Measurements from ENCODE around the gene PKM.

Gene PKM

GRCh38 chr15:72162569-72162968 is 68.4 kb downstream of the PKM start:
- H3K36me3 ChIP-seq (ENCODE audit: control insufficient read depth, insufficient read depth, low read length, severe bottlenecking): no peaks in the 10 kb centered on the region
- no peak for DNase-seq (ENCODE audit: low read depth)
- peaks cover 24% of the 10 kb centered on the region for H3K27me3 ChIP-seq (replicated peaks; ENCODE audit: control insufficient read depth, insufficient read depth, low read length)

GRCh38 chr15:72161361-72162132 is 69.4 kb downstream of the PKM start:
- Histone ChIP-seq H3K9me3 (ENCODE audit: control insufficient read depth, low read length) (no peaks in the 10 kb centered on the region), H3K9ac (ENCODE audit: low read length) (no peak overlapping the region), H3K4me3 (ENCODE audit: low read length) (no peak overlapping the region), H3K4me1 (ENCODE audit: control insufficient read depth, insufficient read depth, low read length) (no peaks in the 10 kb centered on the region), H3K27me3 (replicated peaks; ENCODE audit: control insufficient read depth, insufficient read depth, low read length) (peaks cover 14% of the 10 kb centered on the region), H3K36me3 (ENCODE audit: control insufficient read depth, insufficient read depth, low read length, severe bottlenecking) (no peaks in the 10 kb centered on the region)
- DNase-seq (ENCODE audit: low read depth): no peak

More at GRCh38 chr15:72162569-72162968, 68.4 kb downstream of the PKM start:
- Histone ChIP-seq H3K9ac (ENCODE audit: low read length) (no peak overlapping the region), H3K4me1 (ENCODE audit: control insufficient read depth, insufficient read depth, low read length) (no peaks in the 10 kb centered on the region), H3K4me3 (ENCODE audit: low read length) (no peak overlapping the region), H3K9me3 (ENCODE audit: control insufficient read depth, low read length) (no peaks in the 10 kb centered on the region)

GRCh38 chr15:72160696-72161245 is 70.2 kb downstream of the PKM start:
- H3K36me3 ChIP-seq (ENCODE audit: control insufficient read depth, insufficient read depth, low read length, severe bottlenecking): no peaks in the 10 kb centered on the region

GRCh38 chr15:72156928-72157327 is 74.1 kb downstream of the PKM start:
- H3K9ac ChIP-seq (ENCODE audit: low read length): no peak overlapping the region
- H3K27me3 ChIP-seq (replicated peaks; ENCODE audit: control insufficient read depth, insufficient read depth, low read length): no peaks in the 10 kb centered on the region
- H3K4me1 ChIP-seq (ENCODE audit: control insufficient read depth, insufficient read depth, low read length): peaks cover 9% of the 10 kb centered on the region
- no peaks in the 10 kb centered on the region for H3K36me3 ChIP-seq (ENCODE audit: control insufficient read depth, insufficient read depth, low read length, severe bottlenecking)
- H3K4me3 ChIP-seq (ENCODE audit: low read length): no peak overlapping the region
- DNase-seq (ENCODE audit: low read depth): peak; percentile 24
- H3K9me3 ChIP-seq (ENCODE audit: control insufficient read depth, low read length): no peaks in the 10 kb centered on the region

More at GRCh38 chr15:72160696-72161245, 70.2 kb downstream of the PKM start:
- DNase-seq (ENCODE audit: low read depth): no peak
- peaks cover under 1% of the 10 kb centered on the region for H3K4me1 ChIP-seq (ENCODE audit: control insufficient read depth, insufficient read depth, low read length)
- no peak overlapping the region for H3K9ac ChIP-seq (ENCODE audit: low read length)
- H3K4me3 ChIP-seq (ENCODE audit: low read length): no peak overlapping the region
- no peaks in the 10 kb centered on the region for H3K9me3 ChIP-seq (ENCODE audit: control insufficient read depth, low read length)
- H3K27me3 ChIP-seq (replicated peaks; ENCODE audit: control insufficient read depth, insufficient read depth, low read length): peaks cover 10% of the 10 kb centered on the region

GRCh38 chr15:72155635-72156616 is 75.1 kb downstream of the PKM start:
- Histone ChIP-seq H3K36me3 (ENCODE audit: control insufficient read depth, insufficient read depth, low read length, severe bottlenecking) (no peaks in the 10 kb centered on the region), H3K27me3 (replicated peaks; ENCODE audit: control insufficient read depth, insufficient read depth, low read length) (no peaks in the 10 kb centered on the region), H3K4me3 (ENCODE audit: low read length) (peak overlapping the region; percentile 82), H3K9ac (ENCODE audit: low read length) (peak overlapping the region; percentile 74), H3K9me3 (ENCODE audit: control insufficient read depth, low read length) (no peaks in the 10 kb centered on the region), H3K4me1 (ENCODE audit: control insufficient read depth, insufficient read depth, low read length) (peaks cover 9% of the 10 kb centered on the region)
- peak; percentile 95 for DNase-seq (ENCODE audit: low read depth)

GRCh38 chr15:72155003-72155621 is 75.9 kb downstream of the PKM start:
- Histone ChIP-seq H3K4me1 (ENCODE audit: control insufficient read depth, insufficient read depth, low read length) (peaks cover 9% of the 10 kb centered on the region), H3K9me3 (ENCODE audit: control insufficient read depth, low read length) (no peaks in the 10 kb centered on the region), H3K9ac (ENCODE audit: low read length) (peak overlapping the region; percentile 74), H3K4me3 (ENCODE audit: low read length) (peak overlapping the region; percentile 82), H3K27me3 (replicated peaks; ENCODE audit: control insufficient read depth, insufficient read depth, low read length) (no peaks in the 10 kb centered on the region), H3K36me3 (ENCODE audit: control insufficient read depth, insufficient read depth, low read length, severe bottlenecking) (no peaks in the 10 kb centered on the region)
- DNase-seq (ENCODE audit: low read depth): peak; percentile 68

- H3K9ac ChIP-seq (ENCODE audit: low read length): no peak overlapping the region
- peaks cover 9% of the 10 kb centered on the region for H3K4me1 ChIP-seq (ENCODE audit: control insufficient read depth, insufficient read depth, low read length)
- no peak for DNase-seq (ENCODE audit: low read depth)
- no peaks in the 10 kb centered on the region for H3K36me3 ChIP-seq (ENCODE audit: control insufficient read depth, insufficient read depth, low read length, severe bottlenecking)
- no peaks in the 10 kb centered on the region for H3K27me3 ChIP-seq (replicated peaks; ENCODE audit: control insufficient read depth, insufficient read depth, low read length)
- no peak overlapping the region for H3K4me3 ChIP-seq (ENCODE audit: low read length)
- H3K9me3 ChIP-seq (ENCODE audit: control insufficient read depth, low read length): no peaks in the 10 kb centered on the region
Observed at GRCh38 chr15:72154316-72154715, 76.7 kb downstream of the PKM start.

GRCh38 chr15:72153269-72154000 is 77.6 kb downstream of the PKM start:
- Histone ChIP-seq H3K27me3 (replicated peaks; ENCODE audit: control insufficient read depth, insufficient read depth, low read length) (no peaks in the 10 kb centered on the region), H3K36me3 (ENCODE audit: control insufficient read depth, insufficient read depth, low read length, severe bottlenecking) (no peaks in the 10 kb centered on the region), H3K9ac (ENCODE audit: low read length) (no peak overlapping the region), H3K9me3 (ENCODE audit: control insufficient read depth, low read length) (no peaks in the 10 kb centered on the region), H3K4me3 (ENCODE audit: low read length) (no peak overlapping the region), H3K4me1 (ENCODE audit: control insufficient read depth, insufficient read depth, low read length) (peaks cover 9% of the 10 kb centered on the region)
- no peak for DNase-seq (ENCODE audit: low read depth)

Measured in adipocyte (in vitro differentiated cells).